HEK293 (cell line): ENCODE measurements around the gene MAN2B1.
"Not testable (repeated sequence)": the region's sequence is repeated elsewhere in the genome, so short reads cannot be mapped to it uniquely, and the experiment has no call there.

ENCODE experiments used
- CTCF ChIA-PET: fragments of 350-600 bp; formaldehyde crosslinking; extraction: SDS; loops from one replicate; lab custom pipeline; 2021; ENCODE audit warnings: antibody characterized with exemption; lab: Yijun Ruan, JAX
- POLR2A ChIA-PET: fragments of 300-600 bp; formaldehyde crosslinking; extraction: SDS; loops from one replicate; lab custom pipeline; 2020; ENCODE audit warnings: antibody characterized with exemption, inconsistent platforms; lab: Yijun Ruan, JAX
- H3K27ac ChIP-seq: fragments of 200-500 bp; sonication (Bioruptor generic); 2 replicates; pipeline ENCODE4 v1.5.1; 2014; ENCODE audit warnings: low read depth, low read length, control low read depth, inconsistent platforms; ENCODE audit errors: extremely low read depth
- H3K36me3 ChIP-seq, 2 experiments: fragments of 200-500 bp in 1 of 2; sonication (Bioruptor generic) in 1 of 2; 1 replicate in 1 of 2; 2 replicates in 1 of 2; pipeline ENCODE4 v1.5.1; 2014 to 2017; ENCODE audit warnings: inconsistent platforms in 2 of 2, low read length in 2 of 2; ENCODE audit not compliant: control insufficient read depth in 2 of 2, insufficient read depth in 1 of 2
- H3K4me1 ChIP-seq: fragments of 200-500 bp; sonication (Bioruptor generic); 2 replicates; pipeline ENCODE4 v1.5.1; 2014; ENCODE audit warnings: mild to moderate bottlenecking, low read length, inconsistent platforms; ENCODE audit not compliant: control insufficient read depth, insufficient read depth
- H3K4me3 ChIP-seq: 2 replicates; pipeline ENCODE4 v1.5.1; 2011; ENCODE audit warnings: low read depth, mild to moderate bottlenecking, control low read depth, low read length, moderate library complexity
- H3K9me3 ChIP-seq: fragments of 200-500 bp; sonication (Bioruptor generic); 2 replicates; pipeline ENCODE4 v1.5.1; 2014; ENCODE audit warnings: low read depth, low read length, inconsistent platforms; ENCODE audit not compliant: control insufficient read depth, insufficient read depth
- BCL11A ChIP-seq: fragments of 450-650 bp; formaldehyde crosslinking; IDR thresholded peaks from 2 replicates; pipeline ENCODE4 v1.5.1; 2016; ENCODE audit warnings: low read depth, missing biosample characterization, missing genetic modification characterization
- BCL11B ChIP-seq: fragments of 450-650 bp; formaldehyde crosslinking; IDR thresholded peaks from 2 replicates; pipeline ENCODE4 v1.5.1; 2016; ENCODE audit warnings: low read depth, missing biosample characterization, missing genetic modification characterization
- GLIS1 ChIP-seq: fragments of 450-650 bp; formaldehyde crosslinking; IDR thresholded peaks from 2 replicates; pipeline ENCODE4 v1.5.1; 2016; ENCODE audit warnings: missing biosample characterization, missing genetic modification characterization
- IKZF3 ChIP-seq: fragments of 450-650 bp; IDR thresholded peaks from 2 replicates; pipeline ENCODE4 v1.5.0; 2018; ENCODE audit warnings: missing biosample characterization, mild to moderate bottlenecking, missing genetic modification characterization, moderate library complexity
- MZF1 ChIP-seq: fragments of 450-650 bp; formaldehyde crosslinking; IDR thresholded peaks from 2 replicates; pipeline ENCODE4 v1.5.1; 2017; ENCODE audit warnings: missing biosample characterization, missing genetic modification characterization, borderline replicate concordance
- OSR2 ChIP-seq: fragments of 450-650 bp; formaldehyde crosslinking; IDR thresholded peaks from 2 replicates; pipeline ENCODE4 v1.5.1; 2016; ENCODE audit warnings: missing biosample characterization, missing genetic modification characterization
- PRDM1 ChIP-seq: fragments of 450-650 bp; formaldehyde crosslinking; IDR thresholded peaks from 2 replicates; pipeline ENCODE4; 2016; ENCODE audit warnings: missing biosample characterization, missing genetic modification characterization
- YY2 ChIP-seq: fragments of 450-650 bp; formaldehyde crosslinking; IDR thresholded peaks from 2 replicates; pipeline ENCODE4 v1.5.1; 2016; ENCODE audit warnings: missing biosample characterization, missing genetic modification characterization
- ZFHX2 ChIP-seq: fragments of 450-650 bp; formaldehyde crosslinking; conservative IDR thresholded peaks from 2 replicates; pipeline ENCODE4 v1.5.1; 2016; ENCODE audit warnings: missing biosample characterization, missing genetic modification characterization
- ZFP3 ChIP-seq: fragments of 450-650 bp; formaldehyde crosslinking; IDR thresholded peaks from 2 replicates; pipeline ENCODE4 v1.5.1; 2016; ENCODE audit warnings: low read depth, missing biosample characterization, missing genetic modification characterization
- ZNF112 ChIP-seq: fragments of 450-650 bp; formaldehyde crosslinking; IDR thresholded peaks from 2 replicates; pipeline ENCODE4 v1.5.0; 2017; ENCODE audit warnings: missing biosample characterization, missing genetic modification characterization
- ZNF169 ChIP-seq: fragments of 450-650 bp; formaldehyde crosslinking; IDR thresholded peaks from 2 replicates; pipeline ENCODE4 v1.5.1; 2016; ENCODE audit warnings: missing biosample characterization, missing genetic modification characterization
- ZNF175 ChIP-seq: fragments of 450-650 bp; formaldehyde crosslinking; IDR thresholded peaks from 2 replicates; pipeline ENCODE4 v1.5.1; 2016; ENCODE audit warnings: missing biosample characterization, missing genetic modification characterization
- ZNF184 ChIP-seq: fragments of 450-650 bp; IDR thresholded peaks from 2 replicates; pipeline ENCODE4 v1.5.1; 2018; ENCODE audit warnings: missing biosample characterization, mild to moderate bottlenecking, missing genetic modification characterization
- ZNF2 ChIP-seq: fragments of 450-650 bp; formaldehyde crosslinking; IDR thresholded peaks from 2 replicates; pipeline ENCODE4 v1.5.1; 2016; ENCODE audit warnings: missing biosample characterization, missing genetic modification characterization
- ZNF221 ChIP-seq: fragments of 450-650 bp; formaldehyde crosslinking; IDR thresholded peaks from 2 replicates; pipeline ENCODE4 v1.5.1; 2017; ENCODE audit warnings: missing biosample characterization, missing genetic modification characterization, borderline replicate concordance
- ZNF335 ChIP-seq: fragments of 450-650 bp; formaldehyde crosslinking; conservative IDR thresholded peaks from 2 replicates; pipeline ENCODE4 v1.5.1; 2016; ENCODE audit warnings: missing biosample characterization, missing genetic modification characterization
- ZNF341 ChIP-seq: fragments of 450-650 bp; formaldehyde crosslinking; IDR thresholded peaks from 2 replicates; pipeline ENCODE4; 2016; ENCODE audit warnings: low read depth, missing biosample characterization, missing genetic modification characterization
- ZNF433 ChIP-seq: fragments of 450-650 bp; formaldehyde crosslinking; IDR thresholded peaks from 2 replicates; pipeline ENCODE4 v1.5.1; 2016; ENCODE audit warnings: missing biosample characterization, missing genetic modification characterization, low read depth
- ZNF529 ChIP-seq: fragments of 450-650 bp; formaldehyde crosslinking; IDR thresholded peaks from 2 replicates; pipeline ENCODE4 v1.5.1; 2017; ENCODE audit warnings: missing genetic modification characterization, missing biosample characterization; ENCODE audit not compliant: insufficient replicate concordance
- ZNF629 ChIP-seq: fragments of 450-650 bp; formaldehyde crosslinking; IDR thresholded peaks from 2 replicates; pipeline ENCODE4 v1.5.1; 2017; ENCODE audit warnings: missing biosample characterization, missing genetic modification characterization
- ZNF660 ChIP-seq: fragments of 450-650 bp; IDR thresholded peaks from 2 replicates; pipeline ENCODE4 v1.5.1; 2018; ENCODE audit warnings: missing biosample characterization, mild to moderate bottlenecking, missing genetic modification characterization
- ZNF776 ChIP-seq: fragments of 450-650 bp; formaldehyde crosslinking; IDR thresholded peaks from 2 replicates; pipeline ENCODE4 v1.5.0; 2017; ENCODE audit warnings: missing biosample characterization, missing genetic modification characterization, borderline replicate concordance
- ZNF791 ChIP-seq: fragments of 450-650 bp; formaldehyde crosslinking; IDR thresholded peaks from 2 replicates; pipeline ENCODE4 v1.5.1; 2016; ENCODE audit warnings: missing biosample characterization, missing genetic modification characterization
- ZSCAN30 ChIP-seq: fragments of 450-650 bp; IDR thresholded peaks from 2 replicates; pipeline ENCODE4 v1.5.1; 2018; ENCODE audit warnings: missing biosample characterization, mild to moderate bottlenecking, missing genetic modification characterization, moderate library complexity
- TF ChIP-seq, protein P1 (sequence below): fragments of 450-650 bp; formaldehyde crosslinking; IDR thresholded peaks from 2 replicates; pipeline ENCODE4 v1.5.1; 2016; ENCODE audit warnings: missing biosample characterization, missing genetic modification characterization
- TF ChIP-seq, protein P2 (sequence below): fragments of 450-650 bp; formaldehyde crosslinking; optimal IDR thresholded peaks from 2 replicates; pipeline ENCODE3; 2016; ENCODE audit warnings: missing biosample characterization, mild to moderate bottlenecking, missing genetic modification characterization
- TF ChIP-seq, protein P3 (sequence below): fragments of 450-650 bp; formaldehyde crosslinking; IDR thresholded peaks from 2 replicates; pipeline ENCODE4 v1.5.1; 2016; ENCODE audit warnings: missing biosample characterization, missing genetic modification characterization, borderline replicate concordance

Gene MAN2B1

DNA sequence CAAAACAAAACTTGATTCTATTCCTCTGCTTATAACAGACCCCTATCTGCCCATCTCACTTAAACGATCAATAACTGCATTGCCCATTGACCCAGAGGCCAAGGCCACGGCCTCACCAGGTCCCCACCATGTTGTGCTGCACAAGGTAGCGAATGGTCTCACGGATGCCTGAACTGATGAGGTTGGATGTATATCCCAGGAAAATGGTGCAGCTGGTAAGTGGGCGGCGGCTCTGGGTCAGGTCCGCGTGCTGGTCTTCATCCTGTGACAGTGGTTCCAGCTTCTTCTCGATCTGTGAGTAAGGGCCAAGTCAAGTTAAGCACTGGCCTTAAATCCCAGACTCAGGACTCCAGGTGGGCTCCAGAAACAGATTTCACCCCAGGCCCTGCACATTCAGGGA, 13.5 kb upstream of the MAN2B1 start (continued):
- TF ChIP-seq PRDM1 (tag by site-specific recombination) (no peak), ZNF776 (tag by site-specific recombination) (no peak), ZSCAN30 (tag by site-specific recombination) (no peak), OSR2 (tag by site-specific recombination) (no peak), ZFP3 (tag by site-specific recombination) (no peak), ZNF341 (tag by site-specific recombination) (no peak), ZNF112 (tag by site-specific recombination) (no peak), BCL11B (tag by site-specific recombination) (no peak)

DNA sequence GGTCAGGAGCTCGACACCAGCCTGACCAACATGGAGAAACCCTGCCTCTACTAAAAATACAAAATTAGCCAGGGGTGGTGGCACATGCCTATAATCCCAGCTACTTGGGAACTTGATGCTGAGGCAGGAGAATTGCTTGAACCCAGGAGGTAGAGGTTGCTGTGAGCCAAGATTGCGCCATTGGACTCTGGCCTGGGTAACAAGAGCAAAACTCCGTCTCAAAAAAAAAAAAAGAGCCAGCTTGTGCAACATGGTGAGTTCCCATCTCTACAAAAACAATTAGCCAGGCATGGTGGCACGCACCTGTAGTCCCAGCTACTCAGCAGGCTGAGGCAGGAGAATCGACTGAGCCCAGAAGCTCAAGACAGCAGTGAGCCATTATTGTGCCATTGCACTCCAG, 11.5 kb upstream of the MAN2B1 start:
- not testable (repeated sequence) for H3K27ac ChIP-seq, H3K4me3 ChIP-seq, H3K9me3 ChIP-seq, H3K4me1 ChIP-seq
- POLR2A ChIA-PET = interaction anchor here (0.6 to 2.0 kb wide), 7 partner anchors 9 to 527 kb away, joined by 3 to 6 read pairs (median 4); partner anchors contain the start of genes DNASE2, MAN2B1 and WDR83
- CTCF ChIA-PET = interaction anchor here (0.6 to 1.5 kb wide), 2 partner anchors 139 to 169 kb away, joined by 5 read pairs; no protein-coding TSS in a partner anchor
- H3K36me3 ChIP-seq = peaks cover 28 to 64% of the 10 kb centered on the region in 2 experiments; a peak in 2 of 3 replicates

DNA sequence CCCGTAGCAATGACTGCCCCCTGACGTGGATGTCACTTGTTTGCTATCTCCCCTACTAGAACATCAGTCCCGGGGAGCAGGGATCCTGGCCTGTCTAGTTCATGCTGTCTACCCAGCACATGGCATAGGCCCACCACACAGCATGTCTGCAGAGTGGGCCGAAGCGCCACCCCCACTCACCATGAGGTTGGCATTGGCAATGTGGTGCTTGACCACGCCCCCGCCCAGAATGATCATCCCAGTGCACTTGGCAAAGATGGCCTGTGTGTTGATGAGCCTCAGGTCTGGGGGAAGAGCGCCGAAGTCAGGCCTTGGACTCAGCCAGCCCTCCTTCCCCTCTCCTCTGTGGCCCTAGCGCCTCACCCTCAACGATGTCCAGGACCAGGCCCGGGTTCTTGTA, 10.4 kb upstream of the MAN2B1 start:
- POLR2A ChIA-PET = interaction anchor here (0.9 to 1.2 kb wide), 3 partner anchors 16 to 204 kb away, joined by 3 read pairs; partner anchors contain the start of gene FBXW9
- H3K9me3 ChIP-seq = no peaks in the 10 kb centered on the region
- H3K27ac ChIP-seq = no peak overlapping the region
- H3K4me1 ChIP-seq = no peaks in the 10 kb centered on the region
- peaks cover 32 to 74% of the 10 kb centered on the region in 2 experiments; a peak in 2 of 3 replicates for H3K36me3 ChIP-seq
- H3K4me3 ChIP-seq = no peak overlapping the region
- CTCF ChIA-PET = interaction anchor here (0.6 to 1.2 kb wide), 11 partner anchors 14 to 753 kb away, joined by 3 to 16 read pairs (median 4); partner anchors contain the start of genes ZNF490 and ZNF791
- no peak for TF ChIP-seq ZNF629 (tag by site-specific recombination)
- no peak for TF ChIP-seq ZFHX2 (tag by site-specific recombination)
- TF ChIP-seq, protein P1, sequence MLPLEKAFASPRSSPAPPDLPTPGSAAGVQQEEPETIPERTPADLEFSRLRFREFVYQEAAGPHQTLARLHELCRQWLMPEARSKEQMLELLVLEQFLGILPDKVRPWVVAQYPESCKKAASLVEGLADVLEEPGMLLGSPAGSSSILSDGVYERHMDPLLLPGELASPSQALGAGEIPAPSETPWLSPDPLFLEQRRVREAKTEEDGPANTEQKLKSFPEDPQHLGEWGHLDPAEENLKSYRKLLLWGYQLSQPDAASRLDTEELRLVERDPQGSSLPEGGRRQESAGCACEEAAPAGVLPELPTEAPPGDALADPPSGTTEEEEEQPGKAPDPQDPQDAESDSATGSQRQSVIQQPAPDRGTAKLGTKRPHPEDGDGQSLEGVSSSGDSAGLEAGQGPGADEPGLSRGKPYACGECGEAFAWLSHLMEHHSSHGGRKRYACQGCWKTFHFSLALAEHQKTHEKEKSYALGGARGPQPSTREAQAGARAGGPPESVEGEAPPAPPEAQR = no peak
- no peak for TF ChIP-seq GLIS1 (tag by site-specific recombination)
- no peak for TF ChIP-seq ZNF529 (tag by site-specific recombination)
- no peak for TF ChIP-seq ZNF169 (tag by site-specific recombination)
- no peak for TF ChIP-seq IKZF3 (tag by site-specific recombination)
- TF ChIP-seq ZNF221 (tag by site-specific recombination) = no peak
- TF ChIP-seq ZNF175 (tag by site-specific recombination) = no peak
- TF ChIP-seq ZNF335 = no peak
- no peak for TF ChIP-seq ZNF2 (tag by site-specific recombination)
- TF ChIP-seq ZNF791 (tag by site-specific recombination) = no peak
- TF ChIP-seq ZNF184 (tag by site-specific recombination) = no peak
- TF ChIP-seq, protein P2, sequence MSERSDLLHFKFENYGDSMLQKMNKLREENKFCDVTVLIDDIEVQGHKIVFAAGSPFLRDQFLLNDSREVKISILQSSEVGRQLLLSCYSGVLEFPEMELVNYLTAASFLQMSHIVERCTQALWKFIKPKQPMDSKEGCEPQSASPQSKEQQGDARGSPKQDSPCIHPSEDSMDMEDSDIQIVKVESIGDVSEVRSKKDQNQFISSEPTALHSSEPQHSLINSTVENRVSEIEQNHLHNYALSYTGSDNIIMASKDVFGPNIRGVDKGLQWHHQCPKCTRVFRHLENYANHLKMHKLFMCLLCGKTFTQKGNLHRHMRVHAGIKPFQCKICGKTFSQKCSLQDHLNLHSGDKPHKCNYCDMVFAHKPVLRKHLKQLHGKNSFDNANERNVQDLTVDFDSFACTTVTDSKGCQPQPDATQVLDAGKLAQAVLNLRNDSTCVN (tag by site-specific recombination) = no peak
- no peak for TF ChIP-seq BCL11A (tag by site-specific recombination)
- no peak for TF ChIP-seq ZNF660 (tag by site-specific recombination)
- TF ChIP-seq MZF1 (tag by site-specific recombination) = no peak
- TF ChIP-seq, protein P3, sequence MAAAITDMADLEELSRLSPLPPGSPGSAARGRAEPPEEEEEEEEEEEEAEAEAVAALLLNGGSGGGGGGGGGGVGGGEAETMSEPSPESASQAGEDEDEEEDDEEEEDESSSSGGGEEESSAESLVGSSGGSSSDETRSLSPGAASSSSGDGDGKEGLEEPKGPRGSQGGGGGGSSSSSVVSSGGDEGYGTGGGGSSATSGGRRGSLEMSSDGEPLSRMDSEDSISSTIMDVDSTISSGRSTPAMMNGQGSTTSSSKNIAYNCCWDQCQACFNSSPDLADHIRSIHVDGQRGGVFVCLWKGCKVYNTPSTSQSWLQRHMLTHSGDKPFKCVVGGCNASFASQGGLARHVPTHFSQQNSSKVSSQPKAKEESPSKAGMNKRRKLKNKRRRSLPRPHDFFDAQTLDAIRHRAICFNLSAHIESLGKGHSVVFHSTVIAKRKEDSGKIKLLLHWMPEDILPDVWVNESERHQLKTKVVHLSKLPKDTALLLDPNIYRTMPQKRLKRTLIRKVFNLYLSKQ (tag by site-specific recombination) = no peak
- TF ChIP-seq ZNF433 (tag by site-specific recombination) = no peak
- no peak for TF ChIP-seq YY2
